HEK293 (cell line): Measurements from ENCODE around the gene B4GALNT2.
"Not testable (repeated sequence)": the region's sequence is repeated elsewhere in the genome, so short reads cannot be mapped to it uniquely, and the experiment has no call there.

ENCODE experiments used
- CTCF ChIA-PET: fragments of 350-600 bp; formaldehyde crosslinking; extraction: SDS; loops from one replicate; lab custom pipeline; 2021; ENCODE audit warnings: antibody characterized with exemption; lab: Yijun Ruan, JAX
- POLR2A ChIA-PET: fragments of 300-600 bp; formaldehyde crosslinking; extraction: SDS; loops from one replicate; lab custom pipeline; 2020; ENCODE audit warnings: antibody characterized with exemption, inconsistent platforms; lab: Yijun Ruan, JAX
- H3K27ac ChIP-seq: fragments of 200-500 bp; sonication (Bioruptor generic); 2 replicates; pipeline ENCODE4 v1.5.1; 2014; ENCODE audit warnings: low read depth, low read length, control low read depth, inconsistent platforms; ENCODE audit errors: extremely low read depth
- H3K36me3 ChIP-seq, 2 experiments: fragments of 200-500 bp in 1 of 2; sonication (Bioruptor generic) in 1 of 2; 1 replicate in 1 of 2; 2 replicates in 1 of 2; pipeline ENCODE4 v1.5.1; 2014 to 2017; ENCODE audit warnings: inconsistent platforms in 2 of 2, low read length in 2 of 2; ENCODE audit not compliant: control insufficient read depth in 2 of 2, insufficient read depth in 1 of 2
- H3K4me1 ChIP-seq: fragments of 200-500 bp; sonication (Bioruptor generic); 2 replicates; pipeline ENCODE4 v1.5.1; 2014; ENCODE audit warnings: mild to moderate bottlenecking, low read length, inconsistent platforms; ENCODE audit not compliant: control insufficient read depth, insufficient read depth
- H3K4me3 ChIP-seq: 2 replicates; pipeline ENCODE4 v1.5.1; 2011; ENCODE audit warnings: low read depth, mild to moderate bottlenecking, control low read depth, low read length, moderate library complexity
- H3K9me3 ChIP-seq: fragments of 200-500 bp; sonication (Bioruptor generic); 2 replicates; pipeline ENCODE4 v1.5.1; 2014; ENCODE audit warnings: low read depth, low read length, inconsistent platforms; ENCODE audit not compliant: control insufficient read depth, insufficient read depth
- GLI4 ChIP-seq: fragments of 450-650 bp; formaldehyde crosslinking; IDR thresholded peaks from 2 replicates; pipeline ENCODE4 v1.5.1; 2016; ENCODE audit warnings: missing biosample characterization, missing genetic modification characterization
- HIC1 ChIP-seq: fragments of 450-650 bp; formaldehyde crosslinking; IDR thresholded peaks from 2 replicates; pipeline ENCODE4 v1.5.1; 2016; ENCODE audit warnings: missing biosample characterization, missing genetic modification characterization
- HOXC10 ChIP-seq: sonication (generic); formaldehyde crosslinking; IDR thresholded peaks from 2 replicates; pipeline ENCODE4 v1.8.1; 2023; ENCODE audit warnings: mild to moderate bottlenecking, missing genetic modification reagents
- HOXD13 ChIP-seq: sonication (generic); formaldehyde crosslinking; IDR thresholded peaks from 2 replicates; pipeline ENCODE4 v1.8.0; 2022; ENCODE audit warnings: missing genetic modification reagents, borderline replicate concordance
- KLF17 ChIP-seq: fragments of 450-650 bp; formaldehyde crosslinking; IDR thresholded peaks from 2 replicates; pipeline ENCODE4 v1.5.1; 2016; ENCODE audit warnings: missing biosample characterization, missing genetic modification characterization
- OSR2 ChIP-seq: fragments of 450-650 bp; formaldehyde crosslinking; IDR thresholded peaks from 2 replicates; pipeline ENCODE4 v1.5.1; 2016; ENCODE audit warnings: missing biosample characterization, missing genetic modification characterization
- SP3 ChIP-seq: fragments of 450-650 bp; formaldehyde crosslinking; IDR thresholded peaks from 2 replicates; pipeline ENCODE4 v1.5.1; 2016; ENCODE audit warnings: missing biosample characterization, missing genetic modification characterization
- TSHZ1 ChIP-seq: fragments of 450-650 bp; formaldehyde crosslinking; IDR thresholded peaks from 2 replicates; pipeline ENCODE4 v1.5.1; 2016; ENCODE audit warnings: missing biosample characterization, missing genetic modification characterization, borderline replicate concordance
- ZBTB8A ChIP-seq: fragments of 450-650 bp; formaldehyde crosslinking; IDR thresholded peaks from 2 replicates; pipeline ENCODE4 v1.5.1; 2016; ENCODE audit warnings: missing biosample characterization, missing genetic modification characterization
- ZNF26 ChIP-seq: fragments of 450-650 bp; formaldehyde crosslinking; IDR thresholded peaks from 2 replicates; pipeline ENCODE4 v1.5.1; 2016; ENCODE audit warnings: missing biosample characterization, missing genetic modification characterization
- ZNF266 ChIP-seq: fragments of 450-650 bp; formaldehyde crosslinking; IDR thresholded peaks from 2 replicates; pipeline ENCODE4 v1.5.1; 2016; ENCODE audit warnings: missing biosample characterization, missing genetic modification characterization, low read depth
- ZNF292 ChIP-seq: fragments of 450-650 bp; formaldehyde crosslinking; IDR thresholded peaks from 2 replicates; pipeline ENCODE4 v1.5.1; 2016; ENCODE audit warnings: low read depth, missing biosample characterization, missing genetic modification characterization, borderline replicate concordance
- ZNF354C ChIP-seq: fragments of 450-650 bp; formaldehyde crosslinking; IDR thresholded peaks from 2 replicates; pipeline ENCODE4 v1.5.1; 2016; ENCODE audit warnings: missing biosample characterization, missing genetic modification characterization, low read depth, borderline replicate concordance
- ZNF404 ChIP-seq: fragments of 450-650 bp; formaldehyde crosslinking; IDR thresholded peaks from 2 replicates; pipeline ENCODE4 v1.5.1; 2017; ENCODE audit warnings: missing biosample characterization, missing genetic modification characterization
- ZNF423 ChIP-seq: fragments of 450-650 bp; formaldehyde crosslinking; IDR thresholded peaks from 2 replicates; pipeline ENCODE4 v1.5.1; 2016; ENCODE audit warnings: missing biosample characterization, missing genetic modification characterization
- ZNF529 ChIP-seq: fragments of 450-650 bp; formaldehyde crosslinking; IDR thresholded peaks from 2 replicates; pipeline ENCODE4 v1.5.1; 2017; ENCODE audit warnings: missing genetic modification characterization, missing biosample characterization; ENCODE audit not compliant: insufficient replicate concordance
- ZNF548 ChIP-seq: fragments of 450-650 bp; formaldehyde crosslinking; IDR thresholded peaks from 2 replicates; pipeline ENCODE4 v1.5.1; 2016; ENCODE audit warnings: missing biosample characterization, missing genetic modification characterization
- ZNF549 ChIP-seq: fragments of 450-650 bp; IDR thresholded peaks from 2 replicates; pipeline ENCODE4 v1.5.1; 2018; ENCODE audit warnings: missing biosample characterization, missing genetic modification characterization, mild to moderate bottlenecking, inconsistent platforms, moderate library complexity
- ZNF600 ChIP-seq: fragments of 450-650 bp; formaldehyde crosslinking; IDR thresholded peaks from 2 replicates; pipeline ENCODE4 v1.5.1; 2016; ENCODE audit warnings: missing biosample characterization, missing genetic modification characterization

The B4GALNT2 gene

GRCh38 chr17:49125449-49125848, 7.1 kb upstream of the B4GALNT2 start:
- Histone ChIP-seq H3K4me3 (no peak overlapping the region), H3K9me3 (peaks cover 3% of the 10 kb centered on the region; the same call in 1 of the 2 replicates), H3K27ac (no peak overlapping the region), H3K4me1 (no peaks in the 10 kb centered on the region), H3K36me3 (no peaks in the 10 kb centered on the region)
- ChIA-PET POLR2A (no interaction called here), CTCF (no interaction called here)
- TF ChIP-seq ZBTB8A (tag by site-specific recombination) (no peak), KLF17 (tag by site-specific recombination) (no peak), ZNF548 (tag by site-specific recombination) (no peak), GLI4 (no peak), TSHZ1 (tag by site-specific recombination) (no peak), OSR2 (tag by site-specific recombination) (no peak), ZNF354C (no peak), ZNF404 (tag by site-specific recombination) (no peak), SP3 (tag by site-specific recombination) (no peak), HOXC10 (no peak), ZNF266 (tag by site-specific recombination) (no peak), ZNF549 (tag by site-specific recombination) (no peak), ZNF292 (tag by site-specific recombination) (no peak), ZNF529 (tag by site-specific recombination) (no peak), ZNF423 (no peak), HOXD13 (CRISPR knock-in tag) (no peak), HIC1 (no peak), ZNF26 (tag by site-specific recombination) (no peak), ZNF600 (tag by site-specific recombination) (no peak)

- H3K27ac ChIP-seq, POLR2A ChIA-PET, H3K9me3 ChIP-seq, H3K4me1 ChIP-seq, H3K36me3 ChIP-seq, H3K4me3 ChIP-seq: not testable (repeated sequence)
- CTCF ChIA-PET: interaction anchor here (0.5 kb wide), 1 partner anchor 1239 kb away, joined by 3 read pairs; no protein-coding TSS in a partner anchor
Observed at GRCh38 chr17:49126183-49126859, 6.2 kb upstream of the B4GALNT2 start.
